NT2/D1 (cell line): ENCODE data around the gene SDK1.

Experiments used
- SUZ12 ChIP-seq: IDR thresholded peaks from 2 replicates; pipeline ENCODE4 v1.6.1; 2011; ENCODE audit not compliant: insufficient read length, insufficient read depth; ENCODE audit errors: extremely low read depth
- YY1 ChIP-seq: IDR thresholded peaks from 2 replicates; pipeline ENCODE4 v1.6.1; 2011; ENCODE audit not compliant: insufficient read length, insufficient read depth
- ZNF274 ChIP-seq: IDR thresholded peaks from 2 replicates; pipeline ENCODE4 v1.6.1; 2011; ENCODE audit warnings: mild to moderate bottlenecking, low read depth, low read length

DNA sequence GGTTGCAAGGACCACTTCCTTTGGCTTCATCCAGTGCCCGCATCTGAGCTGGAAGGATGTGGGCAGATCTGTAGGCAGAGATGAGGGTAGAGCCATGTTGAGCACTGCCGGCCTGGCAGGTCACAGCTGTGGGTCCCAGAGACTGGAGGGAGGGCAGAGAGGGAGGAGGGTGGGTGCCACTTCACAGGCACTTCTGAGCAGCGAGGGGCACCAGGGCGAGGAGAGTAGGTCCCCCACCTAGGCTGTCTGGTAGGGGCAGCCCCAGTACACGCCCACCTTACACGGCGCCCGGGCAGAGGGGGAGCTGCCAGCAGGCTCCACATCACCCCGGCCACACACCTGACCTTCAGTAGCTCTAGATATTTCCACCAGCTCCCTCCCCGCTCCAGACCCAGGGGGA lies 908.1 kb downstream of the SDK1 start:
- TF ChIP-seq SUZ12 = no peak
- TF ChIP-seq ZNF274 = no peak
- TF ChIP-seq YY1 = no peak
